Activated naive CD4-positive, alpha-beta T cell treated with anti-CD3 and anti-CD28 coated beads, Interleukin-2, amount 10 ng/mL, durations not matched to agents 5 hours and 36 hours (primary cell): ENCODE measurements around the gene CLDN5. TPM values are rescaled to one million over a fixed set of nuclear protein-coding genes. Genes with fewer than 3 reads are reported as not detected.

Experiments
- total RNA-seq, 2 experiments: library from RNA; stranded (reverse); gene quantifications; one replicate each; pipeline ENCODE4 v1.2.3, GENCODE V29; 2021

Gene CLDN5
- 1 to 10 TPM; 4.8 to 4.9 TPM for total RNA-seq

GRCh38 chr22:19524170-19525115, at the start of gene CLDN5:
Gene CLDN5 (minus strand): TSS chr22:19524410. CDS start chr22:19524255, 155 bp downstream.

GRCh38 chr22:19479355-19480172, 44.6 kb downstream of the CLDN5 start, which contains the start of gene CDC45:
Gene CDC45 (plus strand): TSS chr22:19479920. CDS start chr22:19479969, 49 bp downstream.

GRCh38 chr22:19478901-19479354, 45.3 kb downstream of the CLDN5 start, which contains the start of gene UFD1:
Gene UFD1 (minus strand): TSS chr22:19479193. CDS start chr22:19479085, 108 bp downstream.

Other genes with a start within 250 kb of the CLDN5 start
- gene CLTCL1, start 232.7 kb downstream of the CLDN5 start, total RNA-seq, result 1 to 10 TPM in 1 of 2 experiments, under 1 TPM in 1; 0.68 to 1.4 TPM
- 10 to 100 TPM; 40.7 to 43.7 TPM for gene HIRA, start 92.7 kb downstream of the CLDN5 start, total RNA-seq
- 10 to 100 TPM; 18.9 to 22.6 TPM for gene MRPL40, start 91.9 kb downstream of the CLDN5 start, total RNA-seq
- gene C22orf39, start 76.7 kb downstream of the CLDN5 start, total RNA-seq, result 10 to 100 TPM; 35.5 to 35.6 TPM
- gene UFD1, start 45.2 kb downstream of the CLDN5 start, total RNA-seq, result 10 to 100 TPM; 58.7 to 63.8 TPM
- 10 to 100 TPM; 47.1 to 47.9 TPM for gene CDC45, start 44.5 kb downstream of the CLDN5 start, total RNA-seq
- under 1 TPM in 1 of 2 experiments, not detected in 1; 0.29 TPM for gene SEPTIN5, start 190.1 kb upstream of the CLDN5 start, total RNA-seq
- gene GP1BB, start 199.1 kb upstream of the CLDN5 start, total RNA-seq, result not detected
- gene TBX1, start 236.4 kb upstream of the CLDN5 start, total RNA-seq, result not detected